Liver (tissue), 3 donors: ENCODE data around the gene SRPK1.

Experiments used
- ATF3 ChIP-seq: IDR thresholded peaks from 2 replicates; pipeline ENCODE4 v1.6.1; 2016; ENCODE audit warnings: antibody characterized with exemption
- CTCF ChIP-seq: fragments of 150-350 bp; IDR thresholded peaks from 2 replicates; pipeline ENCODE4 v1.5.1; 2017; ENCODE audit warnings: improper control_type of control experiment, low read depth, low read length; ENCODE audit not compliant: missing input control
- FOXA1 ChIP-seq: IDR thresholded peaks from 2 replicates; pipeline ENCODE4 v1.6.1; 2016; ENCODE audit warnings: antibody characterized with exemption
- GABPA ChIP-seq, 2 donors: IDR thresholded peaks in 1 of 2; conservative IDR thresholded peaks in 1 of 2; 2 replicates each; pipeline ENCODE4 v1.6.1; 2016; ENCODE audit warnings: antibody characterized with exemption in 2 of 2, mild to moderate bottlenecking in 1 of 2, moderate library complexity in 1 of 2
- MAX ChIP-seq: IDR thresholded peaks from 2 replicates; pipeline ENCODE4 v1.6.1; 2016; ENCODE audit warnings: antibody characterized with exemption
- RAD21 ChIP-seq, 2 donors: IDR thresholded peaks; 2 replicates each; pipeline ENCODE4 v1.6.1; 2016; ENCODE audit warnings: antibody characterized with exemption in 2 of 2, mild to moderate bottlenecking in 2 of 2
- SP1 ChIP-seq: IDR thresholded peaks from 2 replicates; pipeline ENCODE4 v1.6.1; 2018; ENCODE audit warnings: antibody characterized with exemption, mild to moderate bottlenecking
- TAF1 ChIP-seq: conservative IDR thresholded peaks from 2 replicates; pipeline ENCODE4 v1.6.1; 2016; ENCODE audit warnings: antibody characterized with exemption, mild to moderate bottlenecking
- YY1 ChIP-seq: IDR thresholded peaks from 2 replicates; pipeline ENCODE4 v1.6.1; 2016; ENCODE audit warnings: antibody characterized with exemption, mild to moderate bottlenecking
- donor health status: healthy.
- donor health status: healthy.

- TF ChIP-seq YY1, result no peak
- no peak for TF ChIP-seq MAX
- TF ChIP-seq CTCF, result no peak
- TF ChIP-seq ATF3, result no peak
- no peak for TF ChIP-seq SP1
- TF ChIP-seq RAD21 (IDR thresholded peaks at IDR 0.05), result no peak
- no peak for TF ChIP-seq GABPA (IDR thresholded peaks at IDR 0.05 in 1 of 2, conservative IDR thresholded peaks at IDR 0.05 in 1 of 2)
- no peak for TF ChIP-seq TAF1
- no peak for TF ChIP-seq FOXA1
Observed at GRCh38 chr6:35897486-35897885, 23.4 kb downstream of the SRPK1 start.
